HCT116 (cell line): ENCODE results near the gene WDR74.

ENCODE experiments used
- CTCF ChIP-seq, 3 experiments: fragments of 200-600 bp in 1 of 3; sonication (generic) in 1 of 3; IDR thresholded peaks in 2 of 3; conservative IDR thresholded peaks in 1 of 3; 2 replicates each; pipeline ENCODE4 v1.5.1; 2012 to 2017; ENCODE audit warnings: low read depth in 2 of 3, low read length in 2 of 3, antibody characterized with exemption in 1 of 3, borderline replicate concordance in 1 of 3, control low read depth in 1 of 3, mild to moderate bottlenecking in 1 of 3, mixed read lengths in 1 of 3, mixed run types in 1 of 3, moderate library complexity in 1 of 3; ENCODE audit not compliant: insufficient read depth in 1 of 3
- JUND ChIP-seq: IDR thresholded peaks from 2 replicates; pipeline ENCODE4 v1.6.1; 2012
- MAX ChIP-seq: IDR thresholded peaks from 2 replicates; pipeline ENCODE4 v1.6.1; 2012
- POLR2AphosphoS5 ChIP-seq: IDR thresholded peaks from 2 replicates; pipeline ENCODE4 v1.6.1; 2011; ENCODE audit warnings: mild to moderate bottlenecking, low read depth, low read length, moderate library complexity
- ZNF274 ChIP-seq: fragments of 200-500 bp; sonication (Bioruptor generic); IDR thresholded peaks from 2 replicates; pipeline ENCODE4 v1.6.1; 2014; ENCODE audit warnings: mild to moderate bottlenecking, low read depth, low read length, inconsistent platforms

GRCh38 chr11:62858201-62858600 is 18.8 kb upstream of the WDR74 start:
- TF ChIP-seq MAX: no peak
- no peak for TF ChIP-seq JUND
- no peak for TF ChIP-seq CTCF (IDR thresholded peaks at IDR 0.05 in 2 of 3, conservative IDR thresholded peaks at IDR 0.05 in 1 of 3; ENCODE audit: borderline replicate concordance in 1 of 3, insufficient read depth in 1 of 3, low read depth in 2 of 3, low read length in 2 of 3)
- TF ChIP-seq ZNF274: no peak
- TF ChIP-seq POLR2AphosphoS5: no peak
